B cell (primary cell): ENCODE data around the gene WDR90. TPM values are rescaled to one million over a fixed set of nuclear protein-coding genes. Genes with fewer than 3 reads are reported as not detected.

Source experiments
- ATAC-seq: fragments of 200-7000 bp; cut with Tn5 transposase; one replicate; pipeline ENCODE4 v1.10.0; 2021; ENCODE audit warnings: low read depth, mild to moderate bottlenecking, moderate number of reproducible peaks, moderate library complexity
- CTCF ChIA-PET: fragments of 350-600 bp; sonication (Branson Sonifier 250); formaldehyde crosslinking; loops from one replicate; lab custom pipeline; 2021; ENCODE audit warnings: antibody characterized with exemption, inconsistent platforms; lab: Charles Lee
- POLR2A ChIA-PET: fragments of 350-600 bp; sonication (Branson Sonifier 250); formaldehyde crosslinking; loops from one replicate; lab custom pipeline; 2021; ENCODE audit warnings: antibody characterized with exemption; lab: Charles Lee
- DNase-seq: peaks from one replicate; pipeline ENCODE4 v3.0.0; 2013
- H2AFZ ChIP-seq: 2 replicates; pipeline ENCODE4 v1.6.1; 2012; ENCODE audit warnings: mild to moderate bottlenecking, low read depth, low read length; ENCODE audit not compliant: insufficient read depth, poor library complexity, severe bottlenecking
- H3K27ac ChIP-seq, 2 donors: 1 replicate in 1 of 2; 2 replicates in 1 of 2; pipeline ENCODE4 v1.5.1; 2012 to 2013; ENCODE audit warnings: low read length in 2 of 2, mild to moderate bottlenecking in 2 of 2, moderate library complexity in 1 of 2
- H3K27me3 ChIP-seq, 4 experiments: fragments of 200-600 bp in 1 of 4; sonication (generic) in 1 of 4; replicated peaks in 1 of 4; 1 replicate in 2 of 4; 2 replicates in 2 of 4; pipeline versions ENCODE4 v1.6.1 to v1.7.0; 2013 to 2016; ENCODE audit warnings: low read length in 3 of 4, mild to moderate bottlenecking in 2 of 4, mixed read lengths in 1 of 4, moderate library complexity in 1 of 4; ENCODE audit not compliant: insufficient read depth in 4 of 4, control insufficient read depth in 3 of 4; ENCODE audit errors: control extremely low read depth in 1 of 4
- H3K36me3 ChIP-seq, 2 experiments: replicated peaks in 1 of 2; 1 replicate in 1 of 2; 2 replicates in 1 of 2; pipeline versions ENCODE4 v1.6.1 to v1.7.1; 2013; ENCODE audit warnings: low read length in 1 of 2; ENCODE audit not compliant: insufficient read depth in 2 of 2, control insufficient read depth in 1 of 2; ENCODE audit errors: control extremely low read depth in 1 of 2, extremely low read depth in 1 of 2
- H3K4me1 ChIP-seq, 2 donors: fragments of 200-600 bp in 1 of 2; sonication (generic) in 1 of 2; 1 replicate in 1 of 2; 2 replicates in 1 of 2; pipeline versions ENCODE4 v1.5.1 to v1.6.1; 2013 to 2017; ENCODE audit warnings: low read length in 2 of 2; ENCODE audit not compliant: control insufficient read depth in 2 of 2, insufficient read depth in 2 of 2
- H3K4me2 ChIP-seq: replicated peaks from 2 replicates; pipeline ENCODE3; 2012; ENCODE audit warnings: mild to moderate bottlenecking, low read depth, low read length; ENCODE audit not compliant: poor library complexity, severe bottlenecking
- H3K4me3 ChIP-seq, 5 experiments: fragments of 200-600 bp in 1 of 5; sonication (generic) in 1 of 5; 1 replicate in 3 of 5; 2 replicates in 2 of 5; pipeline versions ENCODE4 v1.5.1 to v1.7.0; 2011 to 2016; ENCODE audit warnings: low read length in 4 of 5, mild to moderate bottlenecking in 4 of 5, low read depth in 2 of 5, control low read depth in 1 of 5, moderate library complexity in 1 of 5; ENCODE audit not compliant: insufficient read depth in 1 of 5; ENCODE audit errors: control extremely low read depth in 1 of 5, extremely low read depth in 1 of 5
- H3K79me2 ChIP-seq: fragments of 200-600 bp; sonication (generic); one replicate; pipeline ENCODE4 v1.6.0; 2016; ENCODE audit warnings: low read length; ENCODE audit not compliant: control insufficient read depth, insufficient read depth
- H3K9ac ChIP-seq: fragments of 200-600 bp; sonication (generic); 2 replicates; pipeline ENCODE4 v1.6.1; 2017; ENCODE audit warnings: mild to moderate bottlenecking, low read length, moderate library complexity
- H3K9me3 ChIP-seq, 3 donors: one replicate each; pipeline versions ENCODE4 v1.6.1 to v1.7.1; 2013; ENCODE audit warnings: low read length in 2 of 3; ENCODE audit not compliant: control insufficient read depth in 2 of 3, insufficient read depth in 1 of 3; ENCODE audit errors: control extremely low read depth in 1 of 3
- H4K20me1 ChIP-seq: 2 replicates; pipeline ENCODE4 v1.6.0; 2012; ENCODE audit warnings: mild to moderate bottlenecking, low read length; ENCODE audit not compliant: insufficient read depth, control insufficient read depth, poor library complexity, severe bottlenecking
- H3K27ac Mint-ChIP-seq: one replicate; pipeline ENCODE4 v1.8.0; 2021; ENCODE audit warnings: mixed read lengths
- H3K27me3 Mint-ChIP-seq: one replicate; pipeline ENCODE4 v1.8.0; 2021; ENCODE audit warnings: mixed read lengths
- H3K4me1 Mint-ChIP-seq: one replicate; pipeline ENCODE4 v1.8.0; 2021; ENCODE audit warnings: mixed read lengths
- H3K4me3 Mint-ChIP-seq: one replicate; pipeline ENCODE4 v1.8.0; 2021; ENCODE audit warnings: mixed read lengths
- H3K9me3 Mint-ChIP-seq: one replicate; pipeline ENCODE4 v1.8.0; 2022; ENCODE audit warnings: mixed read lengths; ENCODE audit not compliant: insufficient read depth
- EZH2 ChIP-seq: IDR thresholded peaks from 2 replicates; pipeline ENCODE4 v1.6.1; 2012; ENCODE audit warnings: borderline replicate concordance, low read depth, mild to moderate bottlenecking, moderate library complexity, low read length; ENCODE audit not compliant: insufficient read depth, poor library complexity, severe bottlenecking
- WGBS: methylation state at CpG from one replicate; pipeline ENCODE4 v1.1.5; 2013; ENCODE audit warnings: missing lambda C conversion rate; ENCODE audit not compliant: insufficient coverage; 5-methylcytosine and 5-hydroxymethylcytosine counted together
- intact Hi-C: fragments of 100-400 bp; cut with micrococcal nuclease; formaldehyde crosslinking; loops from one replicate; pipeline ENCODE4 v1.10.0; 2022
- polyA plus RNA-seq: library from polyadenylated mRNA; depleted of rRNA; stranded (reverse); fragments of >200 nt; gene quantifications from 2 replicates; pipeline ENCODE4 v1.2.3, GENCODE V29; 2012
- total RNA-seq, 2 donors: library from RNA; stranded (reverse); fragments of 120-200 nt in 1 of 2; gene quantifications; 1 replicate in 1 of 2; 2 replicates in 1 of 2; pipeline versions ENCODE4 v1.2.3 to v1.2.4, GENCODE V29; 2013 to 2022
- TF ChIP-seq, protein P1 (sequence below): fragments of 200-600 bp; IDR thresholded peaks from one replicate; pipeline ENCODE4 v1.8.0; 2022; ENCODE audit warnings: antibody characterized with exemption, mild to moderate bottlenecking

WDR90 gene
- total and polyA plus RNA-seq, 2 donors (not counting 1 experiment from before 2014, with no cell fraction given), result 23.1 to 34.7 TPM

DNA sequence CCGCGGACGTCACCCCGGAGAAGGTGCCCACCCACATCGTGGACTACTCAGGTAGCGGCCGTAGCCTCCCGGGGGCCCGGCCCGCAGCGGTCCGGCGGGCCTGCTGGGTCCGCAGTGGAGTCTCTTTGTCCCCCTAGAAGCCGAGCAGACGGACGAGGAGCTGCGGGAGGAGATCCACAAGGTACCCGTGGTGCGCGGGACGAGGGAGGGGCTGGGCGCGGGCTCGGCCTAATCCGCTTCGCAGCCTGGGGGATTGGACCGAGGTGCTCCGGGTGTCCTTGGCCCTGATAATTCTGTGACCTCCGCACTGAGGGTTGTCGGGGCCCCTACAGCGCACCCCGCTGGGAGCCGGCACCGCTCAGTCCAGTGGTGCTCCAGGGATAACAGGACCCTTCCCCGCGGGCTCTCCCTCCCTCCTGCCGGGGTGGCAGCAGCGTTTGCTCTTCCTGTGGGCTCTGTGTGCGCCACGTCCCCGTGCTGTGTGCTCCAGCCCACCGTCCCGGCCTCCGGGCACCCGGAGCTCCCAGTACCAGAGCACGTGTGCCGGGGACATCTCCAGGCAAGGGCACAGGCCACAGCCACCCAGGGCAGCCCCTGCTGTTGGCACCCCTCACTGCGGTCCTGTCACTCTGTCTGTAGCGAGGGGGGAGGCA lies 19.5 kb downstream of the WDR90 start:
- intact Hi-C loops, result loop anchor here (1.0 to 5.0 kb wide), 4 partner anchors 11 to 276 kb away; partner anchors contain the start of genes JMJD8 and METTL26
- ATAC-seq (no peak), DNase-seq (no peak)
- ChIA-PET POLR2A (no interaction called here), CTCF (interaction anchor here (2.4 kb wide), 1 partner anchor 13 kb away, joined by 7 read pairs; no protein-coding TSS in a partner anchor)
- Histone ChIP-seq H3K9me3 (no peaks in the 10 kb centered on the region), H2AFZ (peak overlapping the region; percentile 94), H3K27me3 (no peaks in the 10 kb centered on the region), H3K9ac (peak overlapping the region; percentile 91), H3K36me3 (peaks cover 0 to 31% of the 10 kb centered on the region in 2 experiments), H3K27ac (peak overlapping the region in 1 of 2 donors; percentile 79), H3K79me2 (peaks cover 5% of the 10 kb centered on the region), H3K4me3 (peak overlapping the region; percentile 23 to 84 (median 73)), H3K4me2 (peak overlapping the region; percentile 99), H4K20me1 (peaks cover 31% of the 10 kb centered on the region), H3K4me1 (peaks cover 15 to 25% of the 10 kb centered on the region in 2 donors)
- Mint-ChIP-seq H3K9me3 (no peaks in the 10 kb centered on the region), H3K4me3 (peak overlapping the region; percentile 86), H3K27ac (no peak overlapping the region), H3K4me1 (peaks cover 10% of the 10 kb centered on the region), H3K27me3 (no peaks in the 10 kb centered on the region)
- 12% methylated on average over 50 of the region's 50 CpGs for WGBS
- TF ChIP-seq, protein P1, sequence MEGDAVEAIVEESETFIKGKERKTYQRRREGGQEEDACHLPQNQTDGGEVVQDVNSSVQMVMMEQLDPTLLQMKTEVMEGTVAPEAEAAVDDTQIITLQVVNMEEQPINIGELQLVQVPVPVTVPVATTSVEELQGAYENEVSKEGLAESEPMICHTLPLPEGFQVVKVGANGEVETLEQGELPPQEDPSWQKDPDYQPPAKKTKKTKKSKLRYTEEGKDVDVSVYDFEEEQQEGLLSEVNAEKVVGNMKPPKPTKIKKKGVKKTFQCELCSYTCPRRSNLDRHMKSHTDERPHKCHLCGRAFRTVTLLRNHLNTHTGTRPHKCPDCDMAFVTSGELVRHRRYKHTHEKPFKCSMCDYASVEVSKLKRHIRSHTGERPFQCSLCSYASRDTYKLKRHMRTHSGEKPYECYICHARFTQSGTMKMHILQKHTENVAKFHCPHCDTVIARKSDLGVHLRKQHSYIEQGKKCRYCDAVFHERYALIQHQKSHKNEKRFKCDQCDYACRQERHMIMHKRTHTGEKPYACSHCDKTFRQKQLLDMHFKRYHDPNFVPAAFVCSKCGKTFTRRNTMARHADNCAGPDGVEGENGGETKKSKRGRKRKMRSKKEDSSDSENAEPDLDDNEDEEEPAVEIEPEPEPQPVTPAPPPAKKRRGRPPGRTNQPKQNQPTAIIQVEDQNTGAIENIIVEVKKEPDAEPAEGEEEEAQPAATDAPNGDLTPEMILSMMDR, result no peak
- no peak for TF ChIP-seq EZH2

DNA sequence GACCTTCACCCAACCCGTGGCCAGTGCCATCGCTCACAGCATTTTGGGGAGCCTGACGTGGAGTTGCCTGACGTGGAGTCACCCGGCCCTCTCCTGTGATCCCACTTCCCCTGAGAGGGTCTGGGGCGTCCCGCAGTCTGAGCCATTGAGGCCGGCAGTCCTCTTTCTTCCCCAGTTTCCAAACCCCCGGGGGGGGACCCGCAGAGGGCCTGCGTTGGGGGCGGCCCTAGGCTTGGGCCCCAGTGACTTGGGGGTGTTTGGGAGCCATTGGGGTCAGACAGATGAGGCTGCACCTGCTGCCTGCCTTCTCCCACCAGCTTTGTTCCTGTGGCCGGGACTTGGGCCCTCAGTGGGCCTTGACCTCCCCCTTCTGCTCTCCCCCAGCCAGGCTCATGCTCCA lies 20.5 kb downstream of the WDR90 start:
- peak overlapping the region; percentile 86 for H3K4me3 Mint-ChIP-seq
- peaks cover 31% of the 10 kb centered on the region for H4K20me1 ChIP-seq
- ChIA-PET CTCF (no interaction called here), POLR2A (no interaction called here)
- H3K4me3 ChIP-seq, result no peak overlapping the region
- no peak overlapping the region for H3K27ac Mint-ChIP-seq
- no peak overlapping the region for H3K9ac ChIP-seq
- WGBS, result 98% methylated on average over 13 of the region's 13 CpGs
- no peaks in the 10 kb centered on the region for H3K9me3 ChIP-seq
- H3K9me3 Mint-ChIP-seq, result no peaks in the 10 kb centered on the region
- H3K4me1 Mint-ChIP-seq, result peaks cover 10% of the 10 kb centered on the region
- H3K4me1 ChIP-seq, result peaks cover 15 to 25% of the 10 kb centered on the region in 2 donors
- TF ChIP-seq, protein P1, result no peak
- no peak for TF ChIP-seq EZH2
- H3K4me2 ChIP-seq, result no peak overlapping the region
- H2AFZ ChIP-seq, result no peak overlapping the region
- ATAC-seq, result no peak
- peaks cover 0 to 2% (median under 1%) of the 10 kb centered on the region in 4 experiments for H3K27me3 ChIP-seq
- H3K27ac ChIP-seq, result no peak overlapping the region
- intact Hi-C loops, result loop anchor here (2.0 to 5.0 kb wide), 2 partner anchors 15 to 277 kb away; partner anchors contain the start of gene JMJD8
- peaks cover 0 to 31% of the 10 kb centered on the region in 2 experiments for H3K36me3 ChIP-seq
- peaks cover 5% of the 10 kb centered on the region for H3K79me2 ChIP-seq
- no peak for DNase-seq
- H3K27me3 Mint-ChIP-seq, result no peaks in the 10 kb centered on the region
